ENCODE data around the gene CDC16.
A peak's percentile ranks its signal among the peaks of the same experiment; 100 is the strongest.

Gene CDC16

GRCh38 chr13:114283576-114283975, 48.9 kb downstream of the CDC16 start:
- TF ChIP-seq ZNF274 (IDR thresholded peaks at IDR 0.05; ENCODE audit: low read depth, low read length), result no peak
- peak overlapping the region; percentile 20; the same call in 1 of the 2 replicates for H3K4me3 ChIP-seq (ENCODE audit: low read length)

GRCh38 chr13:114284680-114285079, 50.0 kb downstream of the CDC16 start:
- TF ChIP-seq ZNF274 (IDR thresholded peaks at IDR 0.05; ENCODE audit: low read depth, low read length), result no peak
- no peak overlapping the region for H3K4me3 ChIP-seq (ENCODE audit: low read length)

GRCh38 chr13:114285166-114285808, 50.6 kb downstream of the CDC16 start:
- TF ChIP-seq ZNF274 (IDR thresholded peaks at IDR 0.05; ENCODE audit: low read depth, low read length), result no peak
- no peak overlapping the region for H3K4me3 ChIP-seq (ENCODE audit: low read length)

DNA sequence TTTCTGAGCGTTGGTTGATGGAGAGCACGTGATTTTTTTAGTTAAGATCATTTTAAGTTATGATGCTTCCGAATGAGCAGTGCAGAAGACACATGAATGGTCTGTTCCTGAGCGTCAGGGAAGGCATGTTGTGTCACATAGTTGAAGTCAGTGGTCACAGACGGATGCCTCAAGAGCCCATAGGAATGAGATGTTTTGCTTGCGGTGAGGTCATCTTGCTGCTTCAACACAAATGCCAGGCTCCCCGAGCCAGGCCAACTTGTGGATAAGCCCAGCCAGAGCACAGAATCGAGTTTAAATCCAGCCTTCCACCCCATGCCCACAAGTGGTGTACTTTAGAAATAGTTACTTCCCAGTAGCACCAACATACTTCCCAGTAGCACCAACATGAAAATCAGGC, 52.1 kb downstream of the CDC16 start:
- no peak overlapping the region for H3K4me3 ChIP-seq (ENCODE audit: low read length)
- TF ChIP-seq ZNF274 (IDR thresholded peaks at IDR 0.05; ENCODE audit: low read depth, low read length), result no peak

DNA sequence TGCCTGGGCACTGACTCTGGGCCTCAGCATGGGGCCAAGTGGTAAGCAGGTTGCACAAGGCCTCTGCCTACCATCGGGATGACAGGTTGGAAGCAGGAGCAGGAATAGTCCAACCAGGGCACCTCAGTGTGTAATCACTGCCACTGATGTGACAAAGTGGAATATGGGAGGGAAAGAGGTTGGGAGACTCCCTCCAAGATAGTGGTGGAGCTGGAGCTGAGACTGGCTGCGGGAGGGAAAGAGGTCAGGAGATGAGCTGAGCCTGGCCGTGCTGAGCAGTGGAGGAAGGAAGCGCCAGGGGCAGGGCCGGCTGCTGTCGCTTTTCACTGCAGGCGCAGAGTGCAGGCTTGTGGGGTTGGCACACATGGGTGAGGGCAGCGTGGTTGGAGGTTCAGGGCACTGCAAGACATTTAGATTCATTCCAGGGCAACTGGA, 53.5 kb downstream of the CDC16 start:
- H3K4me3 ChIP-seq (ENCODE audit: low read length), result no peak overlapping the region
- no peak for TF ChIP-seq ZNF274 (IDR thresholded peaks at IDR 0.05; ENCODE audit: low read depth, low read length)

GRCh38 chr13:114296448-114296847, 61.8 kb downstream of the CDC16 start:
- TF ChIP-seq ZNF274 (IDR thresholded peaks at IDR 0.05; ENCODE audit: low read depth, low read length), result no peak
- no peak overlapping the region for H3K4me3 ChIP-seq (ENCODE audit: low read length)

GRCh38 chr13:114296902-114297301, 62.2 kb downstream of the CDC16 start:
- no peak overlapping the region for H3K4me3 ChIP-seq (ENCODE audit: low read length)
- TF ChIP-seq ZNF274 (IDR thresholded peaks at IDR 0.05; ENCODE audit: low read depth, low read length), result no peak

DNA sequence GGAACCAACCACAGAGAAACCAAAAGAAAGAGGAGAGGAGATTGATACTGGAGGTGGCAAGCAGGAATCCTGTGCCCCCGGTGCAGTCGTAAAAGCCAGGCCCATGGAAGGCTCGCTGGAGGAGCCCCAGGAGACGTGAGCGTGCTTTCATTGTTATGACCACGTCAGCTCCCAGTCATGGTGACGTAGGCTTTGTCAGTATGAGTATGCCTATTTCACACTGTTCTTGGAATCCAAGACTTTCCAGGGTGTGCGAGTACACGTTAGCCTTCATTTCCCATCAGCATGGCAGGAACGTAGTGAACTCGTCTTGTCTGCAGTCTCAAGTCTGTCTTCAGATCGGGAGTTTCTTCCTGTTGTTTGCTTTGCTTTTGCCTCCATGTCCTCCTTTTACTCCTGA, 64.2 kb downstream of the CDC16 start:
- no peak overlapping the region for H3K4me3 ChIP-seq (ENCODE audit: low read length)
- TF ChIP-seq ZNF274 (IDR thresholded peaks at IDR 0.05; ENCODE audit: low read depth, low read length), result no peak

- TF ChIP-seq ZNF274 (IDR thresholded peaks at IDR 0.05; ENCODE audit: low read depth, low read length), result no peak
- no peak overlapping the region for H3K4me3 ChIP-seq (ENCODE audit: low read length)
Observed at GRCh38 chr13:114299604-114300305, 65.1 kb downstream of the CDC16 start.

GRCh38 chr13:114303700-114304327, 69.1 kb downstream of the CDC16 start:
- no peak for TF ChIP-seq ZNF274 (IDR thresholded peaks at IDR 0.05; ENCODE audit: low read depth, low read length)
- no peak overlapping the region for H3K4me3 ChIP-seq (ENCODE audit: low read length)

DNA sequence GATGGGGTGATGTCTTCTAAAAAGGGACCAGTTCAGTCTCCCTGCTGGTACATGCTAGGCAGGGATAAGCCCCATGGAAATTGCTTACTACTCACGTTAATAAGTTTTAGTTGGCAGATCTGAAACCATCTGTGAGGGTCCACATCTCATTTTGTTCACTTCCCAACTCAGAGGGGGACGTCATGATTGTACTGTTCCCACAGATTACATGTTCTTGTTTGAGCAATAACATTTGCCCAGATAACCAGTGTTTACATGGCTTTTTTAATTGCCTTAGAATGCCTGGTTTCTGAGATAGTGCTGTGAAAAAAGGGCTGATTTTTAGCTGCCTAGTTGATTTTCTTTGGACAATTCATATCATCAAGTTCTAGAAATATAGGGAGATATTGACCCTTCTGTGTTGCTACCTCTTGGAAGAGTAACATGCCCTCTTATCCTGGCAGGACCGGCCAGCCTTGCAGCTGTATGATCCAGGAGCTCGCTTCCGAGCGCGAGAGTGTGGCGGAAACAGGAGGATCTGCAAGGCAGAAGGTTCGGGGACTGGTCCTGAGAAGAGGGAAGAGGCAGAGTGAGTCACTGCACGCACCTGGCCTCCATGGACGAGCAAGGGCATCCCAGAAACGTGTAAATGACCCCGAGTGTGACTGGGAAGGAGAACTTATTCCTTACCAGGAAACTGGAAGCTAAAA, 69.8 kb downstream of the CDC16 start:
- TF ChIP-seq ZNF274 (IDR thresholded peaks at IDR 0.05; ENCODE audit: low read depth, low read length), result no peak
- H3K4me3 ChIP-seq (ENCODE audit: low read length), result no peak overlapping the region

DNA sequence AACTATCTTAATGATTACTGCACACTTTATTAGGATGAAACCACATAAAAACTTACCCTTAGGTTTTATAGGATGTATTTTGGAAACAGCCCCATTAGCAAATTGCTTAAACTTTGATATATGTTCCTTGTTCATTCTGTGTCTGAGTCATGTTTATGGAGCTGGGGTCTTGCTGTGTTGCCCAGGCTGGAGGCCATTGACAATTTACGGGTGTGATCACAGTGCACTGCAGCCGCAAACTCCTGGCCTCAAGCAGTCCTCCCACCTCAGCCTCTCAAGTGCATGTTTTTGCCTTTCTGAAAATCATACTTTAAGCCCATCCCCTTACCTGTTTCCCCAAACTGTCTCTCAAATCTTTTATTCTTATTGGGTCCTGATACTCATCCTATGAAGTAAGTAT, 74.4 kb downstream of the CDC16 start:
- H3K4me3 ChIP-seq (ENCODE audit: low read length), result no peak overlapping the region
- no peak for TF ChIP-seq ZNF274 (IDR thresholded peaks at IDR 0.05; ENCODE audit: low read depth, low read length)

GRCh38 chr13:114309806-114310410, 75.2 kb downstream of the CDC16 start:
- no peak for TF ChIP-seq ZNF274 (IDR thresholded peaks at IDR 0.05; ENCODE audit: low read depth, low read length)
- no peak overlapping the region for H3K4me3 ChIP-seq (ENCODE audit: low read length)

DNA sequence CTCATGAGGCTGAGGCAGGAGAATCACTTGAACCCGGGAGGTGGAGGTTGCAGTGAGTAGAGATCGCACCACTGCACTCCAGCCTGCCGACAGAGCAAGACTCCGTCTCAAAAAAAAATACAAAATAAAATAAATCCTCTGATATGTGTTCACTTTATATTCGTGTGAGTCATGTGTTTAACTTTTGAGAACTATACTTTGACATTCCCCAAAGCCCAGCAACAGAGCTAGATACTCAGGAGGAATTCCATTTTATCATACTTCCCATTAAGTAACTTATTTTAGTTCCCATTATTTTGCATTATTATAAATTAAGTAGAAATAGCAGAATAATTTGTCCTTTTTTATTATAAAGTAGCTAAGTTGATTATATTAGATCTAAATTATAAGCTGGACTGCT, 76.3 kb downstream of the CDC16 start:
- H3K4me3 ChIP-seq (ENCODE audit: low read length), result no peak overlapping the region
- no peak for TF ChIP-seq ZNF274 (IDR thresholded peaks at IDR 0.05; ENCODE audit: low read depth, low read length)

All from GM08714 (cell line).